ENCODE measurements around the gene TINCR.

The TINCR gene

GRCh38 chr19:5533257-5533656, 34.5 kb downstream of the TINCR start:
- DNase-seq = no peak
- in situ Hi-C loops (cut with MboI; ENCODE audit: low pct_unique_long_range_greater_than_20kb, low sequenced_read_pairs) = no loop called here

- in situ Hi-C loops (cut with MboI; ENCODE audit: low pct_unique_long_range_greater_than_20kb, low sequenced_read_pairs) = no loop called here
- DNase-seq = no peak
These were observed 37.1 kb downstream of the TINCR start for GRCh38 chr19:5530701-5531100.

GRCh38 chr19:5526691-5527090, 41.1 kb downstream of the TINCR start:
- in situ Hi-C loops (cut with MboI; ENCODE audit: low pct_unique_long_range_greater_than_20kb, low sequenced_read_pairs) = no loop called here
- no peak for DNase-seq

DNA sequence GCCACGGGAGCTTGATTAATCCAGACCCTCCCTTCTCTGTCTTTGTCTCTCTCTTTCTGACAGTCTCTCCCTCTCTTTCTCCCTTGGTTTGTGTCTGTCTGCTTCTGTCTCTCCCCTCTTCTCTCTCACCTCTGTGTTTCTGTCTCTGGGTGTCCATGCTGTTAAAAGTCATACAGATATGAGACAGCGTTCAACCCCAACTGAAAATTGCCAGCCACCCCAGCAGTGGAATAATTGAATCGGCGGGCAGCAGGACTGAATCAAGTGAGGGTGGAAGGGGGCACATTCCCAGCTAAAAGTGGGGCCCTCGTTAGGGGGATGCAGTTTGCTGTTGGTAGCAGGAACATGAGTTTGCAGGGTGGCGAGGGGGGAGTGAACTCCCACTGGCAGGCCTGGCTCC, 43.7 kb downstream of the TINCR start:
- DNase-seq = no peak
- in situ Hi-C loops (cut with MboI; ENCODE audit: low pct_unique_long_range_greater_than_20kb, low sequenced_read_pairs) = no loop called here

DNA sequence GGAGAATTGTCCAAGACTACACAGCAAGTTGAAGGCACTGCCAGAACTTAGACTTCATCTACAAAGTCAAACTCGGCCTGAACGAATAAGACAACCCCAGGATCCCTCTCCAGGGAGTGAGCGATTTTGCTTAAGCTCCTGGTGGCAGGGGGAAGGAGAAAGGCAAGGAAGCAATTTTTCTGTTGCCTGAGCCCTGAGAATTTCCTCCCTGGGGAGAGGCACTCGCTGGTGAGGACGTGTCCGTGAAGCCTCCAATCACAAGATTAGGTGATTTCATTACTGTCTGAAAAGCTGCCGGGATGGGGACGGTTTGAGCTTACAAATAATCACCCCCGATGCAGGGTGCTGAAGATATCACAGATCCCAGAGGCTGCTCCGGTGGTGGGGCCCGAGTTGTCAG, 45.6 kb downstream of the TINCR start:
- in situ Hi-C loops (cut with MboI; ENCODE audit: low pct_unique_long_range_greater_than_20kb, low sequenced_read_pairs) = no loop called here
- no peak for DNase-seq

- no peak for DNase-seq
- in situ Hi-C loops (cut with MboI; ENCODE audit: low pct_unique_long_range_greater_than_20kb, low sequenced_read_pairs) = no loop called here
These were observed 47.3 kb downstream of the TINCR start for GRCh38 chr19:5520501-5520900.

- no peak for DNase-seq
- in situ Hi-C loops (cut with MboI; ENCODE audit: low pct_unique_long_range_greater_than_20kb, low sequenced_read_pairs) = no loop called here
These were observed 48.7 kb downstream of the TINCR start for GRCh38 chr19:5519076-5519475.

DNA sequence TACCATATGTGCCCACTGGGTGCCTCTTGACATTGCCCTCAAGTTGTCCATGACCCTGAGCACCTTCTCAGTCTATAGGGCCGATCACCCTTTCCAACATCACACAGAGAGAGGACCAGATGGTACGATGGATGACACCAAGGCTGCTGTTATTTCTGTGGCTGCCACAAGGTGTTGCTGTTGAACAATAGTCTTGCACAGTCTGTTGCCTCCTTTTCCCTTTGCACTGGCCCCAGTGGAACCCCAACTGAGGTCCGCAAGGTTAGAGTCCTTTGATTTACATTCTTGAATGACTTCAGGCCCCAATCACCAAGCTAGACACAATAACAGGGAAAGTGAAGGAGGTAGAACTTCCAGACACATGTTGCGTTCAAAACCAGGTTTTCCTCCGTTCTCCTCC, 52.0 kb downstream of the TINCR start:
- DNase-seq = no peak
- in situ Hi-C loops (cut with MboI; ENCODE audit: low pct_unique_long_range_greater_than_20kb, low sequenced_read_pairs) = no loop called here

DNA sequence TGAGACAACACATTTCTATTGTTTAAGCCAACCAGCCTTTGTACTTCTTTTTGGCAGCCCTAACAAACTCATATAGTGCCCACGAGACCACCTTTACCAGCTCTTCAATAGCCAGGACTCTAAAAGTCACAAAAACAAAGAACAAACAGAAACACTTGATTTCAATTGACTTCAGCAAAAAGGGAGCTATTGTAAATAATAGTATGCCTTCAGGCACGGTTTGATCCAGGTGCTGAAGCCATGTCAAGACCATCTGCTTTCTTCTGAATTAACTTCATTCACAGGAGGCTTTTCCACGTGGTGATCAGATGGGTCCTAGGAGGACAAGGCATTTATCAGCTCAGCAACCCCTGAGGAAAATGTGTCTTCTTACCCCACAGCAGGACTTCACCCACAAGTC, 53.8 kb downstream of the TINCR start:
- DNase-seq = no peak
- in situ Hi-C loops (cut with MboI; ENCODE audit: low pct_unique_long_range_greater_than_20kb, low sequenced_read_pairs) = no loop called here

GRCh38 chr19:5512715-5513114, 55.0 kb downstream of the TINCR start:
- in situ Hi-C loops (cut with MboI; ENCODE audit: low pct_unique_long_range_greater_than_20kb, low sequenced_read_pairs) = no loop called here
- DNase-seq = no peak
